Activated naive CD8-positive, alpha-beta T cell treated with anti-CD3 and anti-CD28 coated beads for 36 hours (primary cell): ENCODE results near the gene DRP2. TPM values are rescaled to one million over a fixed set of nuclear protein-coding genes. Genes with fewer than 3 reads are reported as not detected.
"Not testable (repeated sequence)": the region's sequence is repeated elsewhere in the genome, so short reads cannot be mapped to it uniquely, and the experiment has no call there.

ENCODE experiments used
- DNase-seq: peaks from one replicate; pipeline ENCODE4 v3.0.0; 2021
- H3K27ac Mint-ChIP-seq: one replicate; pipeline ENCODE4 v1.8.0; 2022; ENCODE audit warnings: mild to moderate bottlenecking, moderate library complexity, mixed read lengths
- H3K27me3 Mint-ChIP-seq: one replicate; pipeline ENCODE4 v1.8.0; 2022; ENCODE audit warnings: mild to moderate bottlenecking, mixed read lengths
- H3K36me3 Mint-ChIP-seq: one replicate; pipeline ENCODE4 v1.8.0; 2021; ENCODE audit warnings: mild to moderate bottlenecking, mixed read lengths
- H3K4me1 Mint-ChIP-seq: one replicate; pipeline ENCODE4 v1.8.0; 2021; ENCODE audit warnings: mixed read lengths
- H3K4me3 Mint-ChIP-seq: one replicate; pipeline ENCODE4 v1.8.0; 2022; ENCODE audit warnings: mild to moderate bottlenecking, moderate library complexity, mixed read lengths
- H3K9me3 Mint-ChIP-seq: one replicate; pipeline ENCODE4 v1.8.0; 2022; ENCODE audit warnings: mixed read lengths
- total RNA-seq, 2 experiments: library from RNA; stranded (reverse); gene quantifications; one replicate each; pipeline ENCODE4 v1.2.3, GENCODE V29; 2021

DRP2 gene
- total RNA-seq, 2 experiments from 2014 or later, result 0.18 to 0.23 TPM

- DNase-seq, result no peak
- H3K9me3 Mint-ChIP-seq, result no peaks in the 10 kb centered on the region
- H3K4me1 Mint-ChIP-seq, result no peaks in the 10 kb centered on the region
- H3K36me3 Mint-ChIP-seq, result no peaks in the 10 kb centered on the region
- no peak overlapping the region for H3K4me3 Mint-ChIP-seq
- H3K27ac Mint-ChIP-seq, result no peak overlapping the region
- no peaks in the 10 kb centered on the region for H3K27me3 Mint-ChIP-seq
Observed at GRCh38 chrX:101274198-101274597, 54.6 kb downstream of the DRP2 start.

GRCh38 chrX:101276238-101276637 is 56.7 kb downstream of the DRP2 start:
- no peak overlapping the region for H3K27ac Mint-ChIP-seq
- no peaks in the 10 kb centered on the region for H3K4me1 Mint-ChIP-seq
- no peaks in the 10 kb centered on the region for H3K36me3 Mint-ChIP-seq
- DNase-seq, result no peak
- H3K27me3 Mint-ChIP-seq, result no peaks in the 10 kb centered on the region
- no peaks in the 10 kb centered on the region for H3K9me3 Mint-ChIP-seq
- no peak overlapping the region for H3K4me3 Mint-ChIP-seq

- H3K27me3 Mint-ChIP-seq, result peaks cover 8% of the 10 kb centered on the region
- no peak overlapping the region for H3K4me3 Mint-ChIP-seq
- no peak for DNase-seq
- H3K27ac Mint-ChIP-seq, result no peak overlapping the region
- H3K4me1 Mint-ChIP-seq, result no peaks in the 10 kb centered on the region
- no peaks in the 10 kb centered on the region for H3K9me3 Mint-ChIP-seq
- no peaks in the 10 kb centered on the region for H3K36me3 Mint-ChIP-seq
Observed at GRCh38 chrX:101287402-101287801, 67.8 kb downstream of the DRP2 start.

GRCh38 chrX:101290957-101291603 is 71.5 kb downstream of the DRP2 start, which contains the start of gene TAF7L:
Gene TAF7L (minus strand): TSS chrX:101291334. CDS start chrX:101287543, 3,791 bp downstream.
- no peaks in the 10 kb centered on the region for H3K4me1 Mint-ChIP-seq
- H3K9me3 Mint-ChIP-seq, result no peaks in the 10 kb centered on the region
- peaks cover 14% of the 10 kb centered on the region for H3K27me3 Mint-ChIP-seq
- H3K36me3 Mint-ChIP-seq, result no peaks in the 10 kb centered on the region
- no peak for DNase-seq
- H3K27ac Mint-ChIP-seq, result no peak within 1 kb of the TSS
- H3K4me3 Mint-ChIP-seq, result no peak within 1 kb of the TSS

- not testable (repeated sequence) for DNase-seq, H3K27me3 Mint-ChIP-seq, H3K27ac Mint-ChIP-seq, H3K4me1 Mint-ChIP-seq, H3K9me3 Mint-ChIP-seq, H3K36me3 Mint-ChIP-seq, H3K4me3 Mint-ChIP-seq
Observed at GRCh38 chrX:101295603-101296002, 76.0 kb downstream of the DRP2 start.

- no peak overlapping the region for H3K4me3 Mint-ChIP-seq
- no peaks in the 10 kb centered on the region for H3K36me3 Mint-ChIP-seq
- DNase-seq, result no peak
- no peaks in the 10 kb centered on the region for H3K27me3 Mint-ChIP-seq
- no peaks in the 10 kb centered on the region for H3K4me1 Mint-ChIP-seq
- no peak overlapping the region for H3K27ac Mint-ChIP-seq
- H3K9me3 Mint-ChIP-seq, result no peaks in the 10 kb centered on the region
Observed at GRCh38 chrX:101303790-101304189, 84.2 kb downstream of the DRP2 start.

Other genes with a start within 250 kb of the DRP2 start
- gene TRMT2B, start 167.7 kb upstream of the DRP2 start, total RNA-seq, result 10 to 100 TPM; 19.7 to 21.2 TPM
- gene TMEM35A, start 140.9 kb upstream of the DRP2 start, total RNA-seq, result not detected
- 10 to 100 TPM; 14.4 to 14.7 TPM for gene CENPI, start 121.6 kb upstream of the DRP2 start, total RNA-seq
- not detected for gene TAF7L, start 71.5 kb downstream of the DRP2 start, total RNA-seq
- gene TIMM8A, start 129.0 kb downstream of the DRP2 start, total RNA-seq, result 10 to 100 TPM; 36.0 to 39.8 TPM
- gene BTK, start 166.4 kb downstream of the DRP2 start, total RNA-seq, result 1 to 10 TPM in 1 of 2 experiments, under 1 TPM in 1; 0.85 to 1.1 TPM
- gene RPL36A, start 171.2 kb downstream of the DRP2 start, total RNA-seq, result 100 to 1,000 TPM; 329 to 361 TPM
- gene GLA, start 188.1 kb downstream of the DRP2 start, total RNA-seq, result 10 to 100 TPM; 51.3 to 56.3 TPM
- gene HNRNPH2, start 188.4 kb downstream of the DRP2 start, total RNA-seq, result 10 to 100 TPM; 19.2 to 19.3 TPM